ENCODE results near the gene CBX6. TPM values are rescaled to one million over a fixed set of nuclear protein-coding genes. Genes with fewer than 3 reads are reported as not detected.

CBX6 gene
- total RNA-seq, 1 experiment from 2014 or later = 119 TPM

- Histone ChIP-seq H3K4me3 (ENCODE audit: low read depth, low read length, poor library complexity, severe bottlenecking) (no peak overlapping the region), H3K27me3 (replicated peaks; ENCODE audit: insufficient read depth, low read depth, low read length, poor library complexity) (no peaks in the 10 kb centered on the region), H3K4me1 (ENCODE audit: insufficient read depth, low read length, poor library complexity, severe bottlenecking) (peaks cover 5% of the 10 kb centered on the region), H3K27ac (ENCODE audit: low read depth, low read length, poor library complexity, severe bottlenecking) (no peak overlapping the region), H3K9me3 (ENCODE audit: low read depth, low read length, poor library complexity, severe bottlenecking) (no peaks in the 10 kb centered on the region), H3K36me3 (ENCODE audit: insufficient read depth, low read length, poor library complexity, severe bottlenecking) (no peaks in the 10 kb centered on the region)
- TF ChIP-seq, protein P1, sequence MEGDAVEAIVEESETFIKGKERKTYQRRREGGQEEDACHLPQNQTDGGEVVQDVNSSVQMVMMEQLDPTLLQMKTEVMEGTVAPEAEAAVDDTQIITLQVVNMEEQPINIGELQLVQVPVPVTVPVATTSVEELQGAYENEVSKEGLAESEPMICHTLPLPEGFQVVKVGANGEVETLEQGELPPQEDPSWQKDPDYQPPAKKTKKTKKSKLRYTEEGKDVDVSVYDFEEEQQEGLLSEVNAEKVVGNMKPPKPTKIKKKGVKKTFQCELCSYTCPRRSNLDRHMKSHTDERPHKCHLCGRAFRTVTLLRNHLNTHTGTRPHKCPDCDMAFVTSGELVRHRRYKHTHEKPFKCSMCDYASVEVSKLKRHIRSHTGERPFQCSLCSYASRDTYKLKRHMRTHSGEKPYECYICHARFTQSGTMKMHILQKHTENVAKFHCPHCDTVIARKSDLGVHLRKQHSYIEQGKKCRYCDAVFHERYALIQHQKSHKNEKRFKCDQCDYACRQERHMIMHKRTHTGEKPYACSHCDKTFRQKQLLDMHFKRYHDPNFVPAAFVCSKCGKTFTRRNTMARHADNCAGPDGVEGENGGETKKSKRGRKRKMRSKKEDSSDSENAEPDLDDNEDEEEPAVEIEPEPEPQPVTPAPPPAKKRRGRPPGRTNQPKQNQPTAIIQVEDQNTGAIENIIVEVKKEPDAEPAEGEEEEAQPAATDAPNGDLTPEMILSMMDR (conservative IDR thresholded peaks at IDR 0.05; ENCODE audit: low read depth, low read length) = no peak
- TF ChIP-seq EZH2 (IDR thresholded peaks at IDR 0.05; ENCODE audit: borderline replicate concordance, low read depth, low read length, poor library complexity, severe bottlenecking) = no peak
- BruUV-seq (replicated peaks) = no TSS peak
- no peak for DNase-seq (ENCODE audit: low spot score)
- intact Hi-C loops (cut with micrococcal nuclease; ENCODE audit: unreplicated experiment) = no loop called here
- CTCF ChIA-PET = interaction anchor here (0.5 to 1.1 kb wide), 2 partner anchors 84 to 266 kb away, joined by 3 read pairs; no protein-coding TSS in a partner anchor
- POLR2A ChIA-PET (ENCODE audit: low non-redundant PET) = no interaction called here
Measured at GRCh38 chr22:38853196-38853651, 18.8 kb downstream of the CBX6 start.

- intact Hi-C loops (cut with micrococcal nuclease; ENCODE audit: unreplicated experiment) = no loop called here
- Histone ChIP-seq H3K27me3 (replicated peaks; ENCODE audit: insufficient read depth, low read depth, low read length, poor library complexity) (no peaks in the 10 kb centered on the region), H3K9me3 (ENCODE audit: low read depth, low read length, poor library complexity, severe bottlenecking) (no peaks in the 10 kb centered on the region), H3K27ac (ENCODE audit: low read depth, low read length, poor library complexity, severe bottlenecking) (no peak overlapping the region), H3K36me3 (ENCODE audit: insufficient read depth, low read length, poor library complexity, severe bottlenecking) (no peaks in the 10 kb centered on the region), H3K4me3 (ENCODE audit: low read depth, low read length, poor library complexity, severe bottlenecking) (no peak overlapping the region), H3K4me1 (ENCODE audit: insufficient read depth, low read length, poor library complexity, severe bottlenecking) (peaks cover 5% of the 10 kb centered on the region)
- POLR2A ChIA-PET (ENCODE audit: low non-redundant PET) = no interaction called here
- no TSS peak for BruUV-seq (replicated peaks)
- no peak for TF ChIP-seq EZH2 (IDR thresholded peaks at IDR 0.05; ENCODE audit: borderline replicate concordance, low read depth, low read length, poor library complexity, severe bottlenecking)
- TF ChIP-seq, protein P1 (conservative IDR thresholded peaks at IDR 0.05; ENCODE audit: low read depth, low read length) = no peak
- CTCF ChIA-PET = no interaction called here
- DNase-seq (ENCODE audit: low spot score) = no peak
Measured at GRCh38 chr22:38852522-38852921, 19.5 kb downstream of the CBX6 start.

DNA sequence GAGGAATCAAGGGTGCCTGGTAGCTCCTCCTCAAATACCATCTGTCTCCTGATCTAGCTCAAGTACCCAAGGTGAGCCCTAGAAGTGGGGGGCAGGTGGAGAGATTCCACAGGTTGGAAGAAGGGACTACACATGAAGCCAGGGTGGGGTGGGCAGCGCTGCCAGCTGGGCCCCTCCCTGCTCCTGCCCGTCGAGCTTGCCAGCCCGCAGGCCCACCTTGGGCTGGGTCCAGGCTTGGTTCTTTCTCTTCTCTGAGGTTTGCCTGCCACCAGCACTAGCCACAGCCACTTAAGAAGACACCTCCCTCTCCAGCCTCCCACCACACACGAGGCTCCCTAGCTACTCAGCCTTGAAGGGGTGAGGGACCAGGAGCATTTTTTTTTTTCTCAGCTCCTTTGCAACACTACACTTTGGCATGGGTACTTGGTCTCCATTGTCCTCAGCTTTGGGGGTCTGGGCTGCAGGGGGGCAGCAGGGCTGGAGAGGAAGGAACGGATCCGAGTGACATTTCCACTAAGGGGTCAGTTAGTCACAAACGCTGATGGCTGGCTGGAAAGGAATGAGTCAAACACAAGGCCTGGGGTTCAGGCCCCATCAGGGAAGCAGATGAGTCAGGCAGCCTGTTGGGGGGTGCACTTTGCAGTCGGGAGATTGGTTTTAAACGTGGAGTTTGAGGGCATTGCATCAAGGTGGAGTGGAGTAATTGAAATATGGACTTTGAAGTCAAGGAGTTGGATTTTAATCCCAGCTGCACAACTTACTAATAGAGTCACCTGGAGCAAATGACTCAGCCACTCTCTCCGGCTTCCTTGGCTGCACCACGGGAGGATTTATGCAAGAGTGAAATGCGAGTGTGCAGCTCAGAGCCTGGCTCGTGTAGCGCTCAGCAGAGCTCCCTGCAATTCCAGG, 20.8 kb downstream of the CBX6 start:
- H3K27me3 ChIP-seq (replicated peaks; ENCODE audit: insufficient read depth, low read depth, low read length, poor library complexity) = no peaks in the 10 kb centered on the region
- ChIA-PET CTCF (no interaction called here), POLR2A (ENCODE audit: low non-redundant PET) (no interaction called here)
- intact Hi-C loops (cut with micrococcal nuclease; ENCODE audit: unreplicated experiment) = no loop called here
- H3K4me1 ChIP-seq (ENCODE audit: insufficient read depth, low read length, poor library complexity, severe bottlenecking) = peaks cover 5% of the 10 kb centered on the region
- TF ChIP-seq EZH2 (IDR thresholded peaks at IDR 0.05; ENCODE audit: borderline replicate concordance, low read depth, low read length, poor library complexity, severe bottlenecking) = no peak
- TF ChIP-seq, protein P1 (conservative IDR thresholded peaks at IDR 0.05; ENCODE audit: low read depth, low read length) = no peak
- no peaks in the 10 kb centered on the region for H3K9me3 ChIP-seq (ENCODE audit: low read depth, low read length, poor library complexity, severe bottlenecking)
- no peak overlapping the region for H3K27ac ChIP-seq (ENCODE audit: low read depth, low read length, poor library complexity, severe bottlenecking)
- no TSS peak for BruUV-seq (replicated peaks)
- no peaks in the 10 kb centered on the region for H3K36me3 ChIP-seq (ENCODE audit: insufficient read depth, low read length, poor library complexity, severe bottlenecking)
- DNase-seq (ENCODE audit: low spot score) = no peak
- H3K4me3 ChIP-seq (ENCODE audit: low read depth, low read length, poor library complexity, severe bottlenecking) = no peak overlapping the region

Measured in A673 (cell line).